ENCODE measurements around the gene PIK3IP1. TPM values are rescaled to one million over a fixed set of nuclear protein-coding genes. Genes with fewer than 3 reads are reported as not detected.

Gene PIK3IP1
- total and polyA plus RNA-seq, 3 donors from 2014 or later: 42.4 to 89.2 (median 65.9) TPM

DNA sequence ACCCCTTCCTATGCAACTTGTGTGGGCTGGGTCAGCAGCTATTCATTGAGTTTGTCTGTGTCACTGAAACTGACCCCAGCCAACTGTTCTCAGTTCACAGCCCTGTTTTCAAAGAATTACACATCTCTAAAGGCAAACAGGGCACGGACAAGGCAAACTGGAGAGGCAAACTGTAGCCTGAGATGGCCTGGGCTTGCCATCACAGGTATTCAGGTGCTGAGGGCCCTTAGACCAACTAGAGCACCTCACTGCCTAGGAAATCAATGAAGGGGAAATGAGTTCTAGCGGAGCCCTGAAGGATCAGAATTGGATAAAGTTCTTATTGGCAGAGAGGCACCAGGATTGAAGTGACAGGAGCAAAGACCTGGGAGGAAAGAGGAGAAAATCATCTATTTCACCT lies 24.0 kb downstream of the PIK3IP1 start:
- no peak for DNase-seq
- Histone ChIP-seq H3K27me3 (no peaks in the 10 kb centered on the region), H3K27ac (no peak overlapping the region), H3K4me1 (peaks cover 16% of the 10 kb centered on the region), H3K36me3 (ENCODE audit: low read depth, missing control alignments) (no peaks in the 10 kb centered on the region), H3K4me3 (no peak overlapping the region), H3K9me3 (no peaks in the 10 kb centered on the region)
- intact Hi-C loops (cut with DNase I; ENCODE audit: low total_unique reads): no loop called here
- WGBS, 2 donors: 92 to 100% methylated on average over 2 of the region's 2 CpGs
- TF ChIP-seq, protein P1, sequence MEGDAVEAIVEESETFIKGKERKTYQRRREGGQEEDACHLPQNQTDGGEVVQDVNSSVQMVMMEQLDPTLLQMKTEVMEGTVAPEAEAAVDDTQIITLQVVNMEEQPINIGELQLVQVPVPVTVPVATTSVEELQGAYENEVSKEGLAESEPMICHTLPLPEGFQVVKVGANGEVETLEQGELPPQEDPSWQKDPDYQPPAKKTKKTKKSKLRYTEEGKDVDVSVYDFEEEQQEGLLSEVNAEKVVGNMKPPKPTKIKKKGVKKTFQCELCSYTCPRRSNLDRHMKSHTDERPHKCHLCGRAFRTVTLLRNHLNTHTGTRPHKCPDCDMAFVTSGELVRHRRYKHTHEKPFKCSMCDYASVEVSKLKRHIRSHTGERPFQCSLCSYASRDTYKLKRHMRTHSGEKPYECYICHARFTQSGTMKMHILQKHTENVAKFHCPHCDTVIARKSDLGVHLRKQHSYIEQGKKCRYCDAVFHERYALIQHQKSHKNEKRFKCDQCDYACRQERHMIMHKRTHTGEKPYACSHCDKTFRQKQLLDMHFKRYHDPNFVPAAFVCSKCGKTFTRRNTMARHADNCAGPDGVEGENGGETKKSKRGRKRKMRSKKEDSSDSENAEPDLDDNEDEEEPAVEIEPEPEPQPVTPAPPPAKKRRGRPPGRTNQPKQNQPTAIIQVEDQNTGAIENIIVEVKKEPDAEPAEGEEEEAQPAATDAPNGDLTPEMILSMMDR (IDR thresholded peaks at IDR 0.05): no peak
- TF ChIP-seq POLR2A (IDR thresholded peaks at IDR 0.05): no peak

DNA sequence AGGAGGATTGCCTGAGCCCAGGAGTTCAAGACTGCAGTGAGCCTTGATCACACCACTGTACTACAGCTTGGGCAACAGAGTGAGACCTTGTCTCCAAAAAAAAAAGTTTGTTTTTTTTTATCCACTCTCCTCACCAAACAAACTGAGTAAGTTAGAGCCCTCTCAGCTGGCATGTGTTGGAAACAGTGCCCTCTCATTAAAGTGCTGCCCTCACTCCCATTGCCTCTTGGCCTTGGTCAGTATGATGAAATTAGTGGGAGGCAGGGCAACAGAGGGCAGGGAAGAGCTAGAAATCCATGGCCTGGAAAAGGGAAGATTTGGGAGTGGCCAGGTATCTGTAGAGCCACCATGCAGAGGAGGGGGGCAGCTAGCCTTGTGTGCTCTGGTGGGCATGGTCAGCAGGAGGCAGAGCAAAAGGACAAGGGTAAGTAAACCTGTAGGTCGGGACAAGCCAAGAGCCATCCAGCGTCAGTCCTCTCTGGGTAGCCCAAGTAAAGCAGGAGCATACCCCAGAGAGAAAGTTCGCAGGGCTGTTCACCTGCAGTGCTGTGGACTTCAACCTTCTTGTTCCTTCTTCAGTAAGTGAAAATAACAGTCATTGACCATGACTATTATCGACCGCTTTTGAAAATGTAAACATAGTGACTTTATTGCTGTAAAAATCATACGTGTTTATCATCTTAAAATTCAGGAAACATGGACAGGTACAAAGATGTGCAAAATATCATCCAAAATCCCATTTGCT lies 28.2 kb downstream of the PIK3IP1 start:
- Histone ChIP-seq H3K36me3 (ENCODE audit: low read depth, missing control alignments) (no peaks in the 10 kb centered on the region), H3K27me3 (no peaks in the 10 kb centered on the region), H3K4me1 (no peaks in the 10 kb centered on the region), H3K9me3 (no peaks in the 10 kb centered on the region), H3K4me3 (no peak overlapping the region), H3K27ac (no peak overlapping the region)
- DNase-seq: no peak
- intact Hi-C loops (cut with DNase I; ENCODE audit: low total_unique reads): no loop called here
- TF ChIP-seq, protein P1 (IDR thresholded peaks at IDR 0.05): no peak
- TF ChIP-seq POLR2A (IDR thresholded peaks at IDR 0.05): no peak
- 93 to 95% methylated on average over 6 of the region's 6 CpGs for WGBS, 2 donors

DNA sequence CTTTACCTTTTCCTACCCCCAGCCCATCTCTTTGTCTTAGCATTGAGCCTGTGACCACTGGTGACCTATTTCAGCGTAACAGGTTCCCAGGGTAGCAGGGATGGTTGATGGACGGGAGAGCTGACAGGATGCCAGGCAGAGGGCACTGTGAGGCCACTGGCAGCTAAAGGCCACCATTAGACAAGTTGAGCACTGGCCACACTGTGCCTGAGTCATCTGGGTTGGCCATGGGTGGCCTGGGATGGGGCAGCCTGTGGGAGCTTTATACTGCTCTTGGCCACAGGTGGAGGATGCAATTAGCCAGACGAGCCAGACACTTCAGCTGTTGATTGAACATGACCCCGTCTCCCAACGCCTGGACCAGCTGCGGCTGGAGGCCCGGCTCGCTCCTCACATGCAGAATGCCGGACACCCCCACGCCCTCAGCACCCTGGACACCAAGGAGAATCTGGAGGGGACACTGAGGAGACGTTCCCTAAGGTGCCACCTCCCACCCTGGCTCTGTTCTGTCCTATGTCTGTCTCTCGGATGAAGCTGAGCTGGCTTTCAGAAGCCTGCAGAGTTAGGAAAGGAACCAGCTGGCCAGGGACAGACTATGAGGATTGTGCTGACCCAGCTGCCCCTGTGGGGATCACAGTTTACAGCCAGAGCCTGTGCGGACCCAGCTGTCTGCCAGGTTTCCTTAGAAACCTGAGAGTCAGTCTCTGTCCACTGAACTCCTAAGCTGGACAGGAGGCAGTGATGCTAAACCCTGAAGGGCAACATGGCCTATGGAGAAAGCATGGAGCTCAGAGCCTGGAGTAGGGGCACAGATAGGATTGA lies 29.8 kb downstream of the PIK3IP1 start:
- TF ChIP-seq, protein P1 (IDR thresholded peaks at IDR 0.05): no peak
- TF ChIP-seq POLR2A (IDR thresholded peaks at IDR 0.05): no peak
- Histone ChIP-seq H3K4me1 (no peaks in the 10 kb centered on the region), H3K9me3 (no peaks in the 10 kb centered on the region), H3K27me3 (no peaks in the 10 kb centered on the region), H3K4me3 (no peak overlapping the region), H3K36me3 (ENCODE audit: low read depth, missing control alignments) (no peaks in the 10 kb centered on the region), H3K27ac (no peak overlapping the region)
- DNase-seq: no peak
- WGBS, 2 donors: 71 to 76% methylated on average over 5 to 13 of the region's 13 CpGs
- intact Hi-C loops (cut with DNase I; ENCODE audit: low total_unique reads): no loop called here

DNA sequence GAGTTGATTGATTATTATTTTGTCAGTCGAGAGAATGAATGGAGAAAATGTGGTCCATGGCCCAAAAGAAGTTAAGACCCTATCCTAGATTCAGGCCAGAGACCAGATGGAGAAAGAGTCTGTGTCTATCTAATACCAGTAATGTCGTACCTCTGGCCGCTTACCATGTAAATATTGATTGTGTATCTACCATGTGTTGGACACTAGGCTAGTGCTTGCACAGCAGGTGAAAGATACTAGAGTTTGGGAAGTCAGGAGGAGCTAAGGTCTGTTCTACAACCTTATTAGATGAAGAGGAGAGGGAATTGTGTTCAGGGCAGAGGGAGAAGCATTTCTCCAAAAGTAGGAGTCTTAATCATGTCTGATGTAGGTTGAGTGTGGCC lies 31.8 kb downstream of the PIK3IP1 start:
- Histone ChIP-seq H3K4me3 (no peak overlapping the region), H3K27me3 (no peaks in the 10 kb centered on the region), H3K4me1 (no peaks in the 10 kb centered on the region), H3K36me3 (ENCODE audit: low read depth, missing control alignments) (no peaks in the 10 kb centered on the region), H3K9me3 (no peaks in the 10 kb centered on the region), H3K27ac (no peak overlapping the region)
- DNase-seq: no peak
- intact Hi-C loops (cut with DNase I; ENCODE audit: low total_unique reads): no loop called here
- TF ChIP-seq, protein P1 (IDR thresholded peaks at IDR 0.05): no peak
- no peak for TF ChIP-seq POLR2A (IDR thresholded peaks at IDR 0.05)
- WGBS, 2 donors: 88 to 99% methylated on average over 3 of the region's 3 CpGs
